GM10847 (cell line): ENCODE data around the gene LAPTM5.

Source experiments
- POLR2A ChIP-seq: IDR thresholded peaks from 2 replicates; pipeline ENCODE4 v1.6.1; 2011; ENCODE audit not compliant: insufficient read length; ENCODE audit errors: extremely low read depth

The LAPTM5 gene, protein sequence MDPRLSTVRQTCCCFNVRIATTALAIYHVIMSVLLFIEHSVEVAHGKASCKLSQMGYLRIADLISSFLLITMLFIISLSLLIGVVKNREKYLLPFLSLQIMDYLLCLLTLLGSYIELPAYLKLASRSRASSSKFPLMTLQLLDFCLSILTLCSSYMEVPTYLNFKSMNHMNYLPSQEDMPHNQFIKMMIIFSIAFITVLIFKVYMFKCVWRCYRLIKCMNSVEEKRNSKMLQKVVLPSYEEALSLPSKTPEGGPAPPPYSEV

GRCh38 chr1:30757352-30758120, at the start of gene LAPTM5:
Gene LAPTM5 (minus strand): TSS chr1:30757774. CDS start chr1:30757745, 29 bp downstream.
- TF ChIP-seq POLR2A: peak; percentile 82

DNA sequence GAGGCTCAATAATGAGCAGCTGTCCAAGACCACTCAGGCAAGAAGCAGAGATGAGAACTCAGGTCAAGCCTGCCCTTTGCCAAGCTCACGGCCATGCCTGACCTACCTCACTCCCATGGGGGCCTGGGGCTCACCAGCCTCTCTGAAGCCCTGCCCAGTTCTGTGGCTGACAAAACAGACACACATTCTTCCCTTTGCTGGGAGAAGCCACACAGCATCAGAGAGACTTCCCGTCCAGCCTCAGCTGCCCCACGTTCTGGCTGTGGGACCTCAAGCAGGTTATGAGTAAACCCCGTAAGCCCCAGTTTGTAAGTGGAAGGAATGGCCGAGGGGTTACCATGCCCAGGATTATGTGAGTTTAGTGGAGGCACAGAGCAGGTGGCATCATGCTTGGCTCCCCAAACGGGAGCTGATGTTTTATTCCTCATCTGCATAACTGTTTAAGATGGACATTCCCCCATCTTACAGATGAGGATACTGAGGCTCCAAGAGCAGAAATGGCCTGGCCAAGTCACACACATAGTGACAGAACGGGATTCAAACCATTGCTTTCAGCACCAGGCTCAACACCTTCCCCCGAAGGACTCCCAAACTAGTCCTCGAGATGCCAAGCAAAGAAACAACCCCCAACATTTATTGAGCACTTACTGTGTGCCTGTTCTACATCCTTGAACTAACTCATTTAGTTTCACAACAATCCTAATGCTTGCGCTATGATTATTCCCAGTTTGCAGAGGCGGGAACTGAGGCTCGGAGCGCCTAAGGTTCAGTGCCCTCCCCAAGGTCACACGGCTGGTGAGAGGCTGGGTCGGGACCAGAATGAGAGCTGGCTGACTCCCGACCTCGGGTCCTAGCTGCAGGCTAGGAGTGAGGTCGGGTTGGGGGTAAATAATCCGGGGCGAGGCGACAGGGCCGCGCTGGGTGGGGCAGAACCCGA, 49.1 kb upstream of the LAPTM5 start:
- TF ChIP-seq POLR2A: no peak

DNA sequence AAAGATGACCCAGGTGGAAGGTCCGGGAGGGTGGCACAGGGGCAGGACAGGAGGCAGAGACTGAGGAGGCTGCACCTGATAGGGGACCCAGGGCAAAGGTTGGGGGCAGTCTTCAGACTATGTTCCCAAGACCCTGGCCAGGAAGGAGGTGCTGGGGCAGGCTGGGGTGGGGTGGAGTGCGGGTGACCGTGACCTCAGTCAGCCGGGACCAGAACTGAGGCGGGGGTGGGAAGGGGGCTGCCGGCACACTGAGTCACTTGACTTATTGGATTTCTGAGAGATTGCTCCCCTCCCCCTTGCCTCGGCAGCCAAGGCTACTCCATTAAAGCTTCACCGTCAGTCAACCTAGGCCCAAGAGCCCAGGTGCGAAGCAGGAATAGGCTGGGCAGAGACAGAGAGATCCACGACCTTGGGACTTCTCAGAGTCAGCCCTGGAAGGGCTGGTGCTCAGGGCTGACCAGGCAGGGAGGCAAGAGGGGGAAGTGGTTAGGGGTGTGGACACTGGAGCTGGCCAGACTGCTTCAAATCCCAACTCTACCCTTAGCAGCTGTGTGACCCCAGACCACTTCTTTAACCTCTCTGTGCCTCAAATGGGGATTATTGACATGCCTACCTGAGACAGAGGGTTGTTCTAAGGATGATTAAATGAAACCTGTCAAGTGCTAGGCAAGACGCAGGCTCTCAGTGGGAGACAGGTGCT, 47.9 kb upstream of the LAPTM5 start:
- TF ChIP-seq POLR2A: no peak

- TF ChIP-seq POLR2A: no peak
Measured at GRCh38 chr1:30804822-30805221, 47.2 kb upstream of the LAPTM5 start.

GRCh38 chr1:30804352-30804751, 46.8 kb upstream of the LAPTM5 start:
- no peak for TF ChIP-seq POLR2A

- TF ChIP-seq POLR2A: no peak
Measured at GRCh38 chr1:30803562-30803961, 46.0 kb upstream of the LAPTM5 start.

DNA sequence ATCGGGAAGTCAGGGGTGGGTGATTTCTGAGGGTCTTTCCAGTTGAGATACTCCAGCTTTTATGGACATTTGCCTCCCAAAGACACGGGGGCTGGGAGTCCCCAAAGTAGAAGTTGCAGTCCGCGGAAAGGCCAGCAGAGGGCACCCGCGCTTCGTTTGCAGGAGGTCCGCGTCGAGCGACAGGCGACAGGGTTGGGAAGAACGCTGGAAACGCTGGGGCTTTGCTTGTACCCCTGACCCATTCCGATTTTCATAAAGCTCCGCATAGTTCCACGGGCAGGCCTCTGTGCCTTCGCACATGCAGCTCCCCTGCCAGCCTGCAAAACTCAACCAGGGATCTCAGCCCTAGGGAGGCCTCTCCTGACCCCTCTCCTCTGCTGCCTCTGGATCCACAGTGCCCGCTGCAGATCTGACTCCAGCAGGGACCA, 44.2 kb upstream of the LAPTM5 start:
- TF ChIP-seq POLR2A: no peak

- no peak for TF ChIP-seq POLR2A
Measured at GRCh38 chr1:30799233-30799511, 41.6 kb upstream of the LAPTM5 start.

GRCh38 chr1:30798389-30799232, 41.0 kb upstream of the LAPTM5 start:
- TF ChIP-seq POLR2A: no peak

- no peak for TF ChIP-seq POLR2A
Measured at GRCh38 chr1:30795026-30795425, 37.5 kb upstream of the LAPTM5 start.

DNA sequence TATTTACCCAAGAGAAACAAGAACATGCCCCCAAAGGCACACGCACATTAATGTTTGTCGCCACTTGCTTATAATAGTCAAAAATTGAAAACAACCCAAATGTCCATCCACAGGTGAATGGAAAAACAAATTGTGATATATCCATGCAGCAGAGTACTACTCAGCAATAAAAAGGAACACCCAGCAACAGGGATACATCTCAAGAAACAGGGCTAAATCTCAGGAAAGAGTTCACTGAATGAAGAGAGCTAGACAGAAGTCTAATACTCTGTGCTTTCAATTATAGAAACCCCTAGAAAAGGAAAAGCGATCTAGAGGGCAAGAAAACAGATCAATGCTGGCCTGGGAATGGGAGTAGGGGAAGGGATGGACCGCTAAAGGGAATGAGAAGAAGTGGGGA, 36.7 kb upstream of the LAPTM5 start:
- no peak for TF ChIP-seq POLR2A

- TF ChIP-seq POLR2A: no peak
Measured at GRCh38 chr1:30793209-30793608, 35.6 kb upstream of the LAPTM5 start.

DNA sequence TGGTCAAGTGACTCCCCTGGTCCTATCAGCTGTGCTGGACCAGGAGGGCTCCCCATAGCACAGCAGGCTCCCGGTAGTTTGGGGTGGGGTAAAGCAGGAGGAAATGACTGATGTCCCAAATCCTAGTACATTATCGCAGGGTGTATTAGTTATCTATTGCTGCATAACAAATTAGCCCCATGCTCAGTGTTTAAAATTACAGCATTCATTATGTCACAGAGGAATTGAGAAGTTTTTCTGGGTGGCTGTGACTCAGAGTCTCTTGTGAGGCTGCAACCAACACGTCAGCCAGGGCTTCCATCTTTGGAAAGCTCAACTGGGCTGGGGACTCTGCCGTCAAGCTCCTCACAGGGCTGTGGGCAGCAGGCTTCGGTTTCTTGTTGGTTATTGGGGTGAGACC, 34.3 kb upstream of the LAPTM5 start:
- no peak for TF ChIP-seq POLR2A
